GM21423 (cell line): Measurements from ENCODE around the gene DAAM1.

Experiments used
- ATAC-seq: cut with Tn5 transposase; IDR thresholded peaks from one replicate; pipeline ENCODE4 v1.9.1; 2021; ENCODE audit warnings: mild to moderate bottlenecking, moderate library complexity; ENCODE audit not compliant: unreplicated experiment

Gene DAAM1

GRCh38 chr14:59254146-59254910, 65.9 kb downstream of the DAAM1 start:
- no peak for ATAC-seq

- peak; percentile 62 for ATAC-seq
Measured at GRCh38 chr14:59254911-59255545, 66.6 kb downstream of the DAAM1 start.

- no peak for ATAC-seq
Measured at GRCh38 chr14:59256331-59256730, 67.9 kb downstream of the DAAM1 start.

- ATAC-seq, result no peak
Measured at GRCh38 chr14:59261334-59261733, 72.9 kb downstream of the DAAM1 start.

GRCh38 chr14:59262717-59263454, 74.4 kb downstream of the DAAM1 start:
- no peak for ATAC-seq

- no peak for ATAC-seq
Measured at GRCh38 chr14:59265808-59266207, 77.3 kb downstream of the DAAM1 start.

GRCh38 chr14:59267046-59267445, 78.6 kb downstream of the DAAM1 start:
- ATAC-seq, result no peak

GRCh38 chr14:59268011-59268410, 79.5 kb downstream of the DAAM1 start:
- no peak for ATAC-seq

GRCh38 chr14:59268858-59269257, 80.4 kb downstream of the DAAM1 start:
- ATAC-seq, result no peak

- ATAC-seq, result no peak
Measured at GRCh38 chr14:59269466-59269865, 81.0 kb downstream of the DAAM1 start.

- no peak for ATAC-seq
Measured at GRCh38 chr14:59271256-59271655, 82.8 kb downstream of the DAAM1 start.

GRCh38 chr14:59271734-59272133, 83.3 kb downstream of the DAAM1 start:
- no peak for ATAC-seq

- no peak for ATAC-seq
Measured at GRCh38 chr14:59272633-59273032, 84.2 kb downstream of the DAAM1 start.

GRCh38 chr14:59273737-59274136, 85.3 kb downstream of the DAAM1 start:
- no peak for ATAC-seq

- ATAC-seq, result peak; percentile 48
Measured at GRCh38 chr14:59274991-59275391, 86.5 kb downstream of the DAAM1 start.

- peak; percentile 86 for ATAC-seq
Measured at GRCh38 chr14:59275668-59276067, 87.2 kb downstream of the DAAM1 start.

GRCh38 chr14:59276235-59276634, 87.8 kb downstream of the DAAM1 start:
- peak; percentile 27 for ATAC-seq

- no peak for ATAC-seq
Measured at GRCh38 chr14:59277659-59278058, 89.2 kb downstream of the DAAM1 start.

GRCh38 chr14:59278111-59278510, 89.6 kb downstream of the DAAM1 start:
- no peak for ATAC-seq

GRCh38 chr14:59280961-59281360, 92.5 kb downstream of the DAAM1 start:
- ATAC-seq, result no peak

- ATAC-seq, result no peak
Measured at GRCh38 chr14:59281609-59282377, 93.3 kb downstream of the DAAM1 start.
